Measurements from ENCODE around the gene SPSB4. TPM values are rescaled to one million over a fixed set of nuclear protein-coding genes. Genes with fewer than 3 reads are reported as not detected.

SPSB4 gene
- total RNA-seq, 1 donor from 2014 or later: not detected

- Mint-ChIP-seq H3K4me3 (no peak overlapping the region), H3K36me3 (ENCODE audit: low read depth) (no peaks in the 10 kb centered on the region), H3K27ac (no peak overlapping the region), H3K4me1 (no peaks in the 10 kb centered on the region), H3K9me3 (peaks cover 13% of the 10 kb centered on the region), H3K27me3 (peaks cover 8% of the 10 kb centered on the region)
- DNase-seq (no peak), ATAC-seq (ENCODE audit: low read depth) (no peak)
- intact Hi-C loops (cut with micrococcal nuclease): no loop called here
- no peak for TF ChIP-seq CTCF (IDR thresholded peaks at IDR 0.05)
- POLR2A ChIA-PET: no interaction called here
- CTCF ChIA-PET: no interaction called here
Observed at GRCh38 chr3:141164852-141165251, 113.7 kb downstream of the SPSB4 start.

DNA sequence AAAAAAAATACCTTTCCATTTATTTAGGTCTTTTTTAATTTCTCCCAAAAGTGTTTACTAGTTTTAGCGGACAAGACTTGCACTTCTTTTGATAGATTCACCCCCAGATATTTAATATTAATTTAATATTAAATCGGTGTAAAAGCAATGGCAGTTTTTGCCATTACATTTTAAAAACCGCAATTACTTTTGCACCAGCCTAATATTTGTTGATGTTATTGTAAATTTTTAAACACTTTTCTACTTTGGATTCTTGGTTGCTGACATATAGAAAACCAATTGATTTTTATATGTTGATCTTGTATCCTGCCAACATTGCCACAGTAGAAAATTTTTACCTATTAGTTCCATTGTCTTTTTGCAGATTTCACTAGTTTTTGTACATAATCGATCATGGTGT is 116.5 kb downstream of the SPSB4 start:
- ATAC-seq (ENCODE audit: low read depth): no peak
- peaks cover 5% of the 10 kb centered on the region for H3K9me3 Mint-ChIP-seq
- CTCF ChIA-PET: no interaction called here
- H3K27ac Mint-ChIP-seq: no peak overlapping the region
- no peak for TF ChIP-seq CTCF (IDR thresholded peaks at IDR 0.05)
- DNase-seq: no peak
- H3K36me3 Mint-ChIP-seq (ENCODE audit: low read depth): no peaks in the 10 kb centered on the region
- intact Hi-C loops (cut with micrococcal nuclease): no loop called here
- H3K4me3 Mint-ChIP-seq: no peak overlapping the region
- H3K27me3 Mint-ChIP-seq: peaks cover 10% of the 10 kb centered on the region
- no peaks in the 10 kb centered on the region for H3K4me1 Mint-ChIP-seq
- POLR2A ChIA-PET: no interaction called here

DNA sequence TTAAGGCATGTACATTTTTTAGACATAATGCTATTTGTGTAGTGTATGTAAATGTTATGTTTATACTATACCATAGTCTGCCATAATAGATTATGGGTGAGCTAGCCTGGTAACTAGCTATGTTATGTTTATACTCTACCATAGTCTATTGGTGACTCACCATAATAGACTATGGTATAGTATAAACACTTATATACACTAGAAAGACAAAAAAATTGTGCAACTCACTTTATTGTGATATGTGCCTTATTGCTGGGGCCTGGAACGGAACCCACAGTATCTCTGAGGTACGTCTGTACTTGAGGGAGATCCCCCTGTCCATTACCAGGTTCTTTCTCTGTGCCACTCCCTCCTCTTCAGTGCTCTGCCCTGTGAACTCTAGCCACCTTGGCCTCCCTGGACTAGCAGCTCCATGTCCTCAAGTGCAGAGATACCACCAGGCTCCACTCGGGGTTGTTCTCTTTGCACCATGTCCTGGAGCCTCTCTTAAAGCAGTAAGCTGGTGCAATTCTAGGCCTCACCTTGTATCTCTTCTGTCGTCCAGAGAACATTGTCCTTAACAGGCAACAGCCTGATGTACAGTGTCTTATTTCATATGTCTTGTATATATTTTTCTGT is 119.6 kb downstream of the SPSB4 start:
- H3K27ac Mint-ChIP-seq: no peak overlapping the region
- ChIA-PET CTCF (no interaction called here), POLR2A (no interaction called here)
- intact Hi-C loops (cut with micrococcal nuclease): no loop called here
- H3K9me3 Mint-ChIP-seq: peaks cover 5% of the 10 kb centered on the region
- H3K4me1 Mint-ChIP-seq: no peaks in the 10 kb centered on the region
- no peak for DNase-seq
- ATAC-seq (ENCODE audit: low read depth): no peak
- peaks cover 13% of the 10 kb centered on the region for H3K27me3 Mint-ChIP-seq
- H3K36me3 Mint-ChIP-seq (ENCODE audit: low read depth): no peaks in the 10 kb centered on the region
- H3K4me3 Mint-ChIP-seq: no peak overlapping the region
- TF ChIP-seq CTCF (IDR thresholded peaks at IDR 0.05): no peak

DNA sequence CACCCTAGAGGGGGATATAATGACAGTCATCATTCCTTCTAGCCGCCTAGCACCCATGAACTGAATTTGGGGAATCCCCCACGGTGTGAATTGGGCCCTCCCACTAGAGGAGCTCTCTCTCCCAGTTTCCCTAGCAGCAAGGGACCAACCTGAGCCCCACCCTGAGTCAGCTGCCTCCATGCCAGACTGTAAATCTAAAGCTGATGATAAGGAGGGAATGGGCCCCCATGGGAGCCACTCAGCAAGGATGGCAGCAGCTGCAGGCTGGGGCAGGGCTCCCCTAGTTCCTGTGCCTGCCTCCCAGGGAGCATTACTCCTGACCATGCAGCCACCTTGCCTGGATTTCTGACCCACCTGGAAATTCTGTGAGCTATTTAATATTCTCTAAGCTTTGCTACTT is 123.5 kb downstream of the SPSB4 start:
- no peak for ATAC-seq (ENCODE audit: low read depth)
- peaks cover 3% of the 10 kb centered on the region for H3K9me3 Mint-ChIP-seq
- no peaks in the 10 kb centered on the region for H3K4me1 Mint-ChIP-seq
- CTCF ChIA-PET: no interaction called here
- no peak for DNase-seq
- no peak overlapping the region for H3K4me3 Mint-ChIP-seq
- H3K27me3 Mint-ChIP-seq: peaks cover 7% of the 10 kb centered on the region
- no peak overlapping the region for H3K27ac Mint-ChIP-seq
- no peaks in the 10 kb centered on the region for H3K36me3 Mint-ChIP-seq (ENCODE audit: low read depth)
- POLR2A ChIA-PET: no interaction called here
- intact Hi-C loops (cut with micrococcal nuclease): no loop called here
- no peak for TF ChIP-seq CTCF (IDR thresholded peaks at IDR 0.05)

DNA sequence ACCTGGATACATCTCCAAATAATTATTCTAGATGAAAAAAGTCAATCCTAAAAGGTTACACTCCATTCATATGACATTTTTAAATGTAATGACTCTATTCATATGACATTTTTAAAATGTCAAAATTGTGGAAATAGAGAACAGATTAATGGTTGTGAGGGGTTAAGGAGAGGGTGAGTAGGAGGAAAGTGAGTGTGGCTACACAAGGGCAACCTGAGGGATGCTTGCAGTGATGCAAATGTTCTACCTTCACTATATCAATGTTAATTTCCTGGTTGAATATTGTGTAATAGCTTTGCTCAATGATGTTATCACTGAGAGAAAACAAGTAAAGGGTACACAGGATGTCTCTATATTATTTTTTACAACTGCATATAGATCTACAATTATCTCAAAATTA is 125.6 kb downstream of the SPSB4 start:
- no peaks in the 10 kb centered on the region for H3K36me3 Mint-ChIP-seq (ENCODE audit: low read depth)
- intact Hi-C loops (cut with micrococcal nuclease): no loop called here
- no peak overlapping the region for H3K4me3 Mint-ChIP-seq
- no peak overlapping the region for H3K27ac Mint-ChIP-seq
- no peak for TF ChIP-seq CTCF (IDR thresholded peaks at IDR 0.05)
- DNase-seq: no peak
- ATAC-seq (ENCODE audit: low read depth): no peak
- ChIA-PET CTCF (no interaction called here), POLR2A (no interaction called here)
- peaks cover 14% of the 10 kb centered on the region for H3K9me3 Mint-ChIP-seq
- peaks cover 5% of the 10 kb centered on the region for H3K27me3 Mint-ChIP-seq
- no peaks in the 10 kb centered on the region for H3K4me1 Mint-ChIP-seq

Measured in activated B cell treated with CpG ODN at 0.5 μM for 24 hours (primary cell).